ENCODE data around the gene NOX5. TPM values are rescaled to one million over a fixed set of nuclear protein-coding genes. Genes with fewer than 3 reads are reported as not detected.

NOX5 gene
- total and polyA plus RNA-seq, 2 of the 13 experiments (the other 11 are each of a cell fraction or from before 2014, with no cell fraction given): not detected

GRCh38 chr15:69008056-69008455, 6.4 kb upstream of the NOX5 start:
- H3K27me3 ChIP-seq (ENCODE audit: control insufficient read depth in 1 of 2, insufficient read depth in 2 of 2, low read length in 2 of 2): 0 out of 5 replicates have a peak, but pooled peaks cover 0 to 3% of the 10 kb centered on the region in 2 experiments
- POLR2A ChIA-PET: no interaction called here
- H3K9me3 ChIP-seq (ENCODE audit: low read length): peaks cover 22% of the 10 kb centered on the region
- BruUV-seq (replicated peaks): no TSS peak
- in situ Hi-C loops (cut with HindIII; ENCODE audit: extremely low pct_ligation_motif_present, low pct_unique_long_range_greater_than_20kb): no loop called here
- no peaks in the 10 kb centered on the region for H3K36me3 ChIP-seq (replicated peaks in 1 of 2; ENCODE audit: control insufficient read depth in 1 of 2, insufficient read depth in 2 of 2, low read length in 2 of 2)
- CTCF ChIA-PET (ENCODE audit: low intra/inter-chr PET ratio, low total read pairs): no interaction called here
- FAIRE-seq: no peak
- intact Hi-C loops (cut with micrococcal nuclease; ENCODE audit: unreplicated experiment): no loop called here
- no peak overlapping the region for H3K27ac ChIP-seq (ENCODE audit: extremely low read length, insufficient read depth, low read length)
- no peak for TF ChIP-seq ZNF501 (CRISPR knock-in tag; IDR thresholded peaks at IDR 0.05)
- no peak for TF ChIP-seq PPARG (CRISPR knock-in tag; conservative IDR thresholded peaks at IDR 0.05)
- TF ChIP-seq SP4 (CRISPR knock-in tag; IDR thresholded peaks at IDR 0.05): no peak
- TF ChIP-seq ZNF549 (CRISPR knock-in tag; IDR thresholded peaks at IDR 0.05): no peak
- TF ChIP-seq ZNF451 (CRISPR knock-in tag; IDR thresholded peaks at IDR 0.05): no peak
- TF ChIP-seq ZBTB20 (CRISPR knock-in tag; IDR thresholded peaks at IDR 0.05; ENCODE audit: borderline replicate concordance, low read depth): no peak
- TF ChIP-seq, protein P1, sequence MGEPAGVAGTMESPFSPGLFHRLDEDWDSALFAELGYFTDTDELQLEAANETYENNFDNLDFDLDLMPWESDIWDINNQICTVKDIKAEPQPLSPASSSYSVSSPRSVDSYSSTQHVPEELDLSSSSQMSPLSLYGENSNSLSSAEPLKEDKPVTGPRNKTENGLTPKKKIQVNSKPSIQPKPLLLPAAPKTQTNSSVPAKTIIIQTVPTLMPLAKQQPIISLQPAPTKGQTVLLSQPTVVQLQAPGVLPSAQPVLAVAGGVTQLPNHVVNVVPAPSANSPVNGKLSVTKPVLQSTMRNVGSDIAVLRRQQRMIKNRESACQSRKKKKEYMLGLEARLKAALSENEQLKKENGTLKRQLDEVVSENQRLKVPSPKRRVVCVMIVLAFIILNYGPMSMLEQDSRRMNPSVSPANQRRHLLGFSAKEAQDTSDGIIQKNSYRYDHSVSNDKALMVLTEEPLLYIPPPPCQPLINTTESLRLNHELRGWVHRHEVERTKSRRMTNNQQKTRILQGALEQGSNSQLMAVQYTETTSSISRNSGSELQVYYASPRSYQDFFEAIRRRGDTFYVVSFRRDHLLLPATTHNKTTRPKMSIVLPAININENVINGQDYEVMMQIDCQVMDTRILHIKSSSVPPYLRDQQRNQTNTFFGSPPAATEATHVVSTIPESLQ (CRISPR knock-in tag; conservative IDR thresholded peaks at IDR 0.05): no peak
- TF ChIP-seq ZNF17 (CRISPR knock-in tag; IDR thresholded peaks at IDR 0.05): no peak
- TF ChIP-seq TAF15 (IDR thresholded peaks at IDR 0.05; ENCODE audit: low read depth, low read length, poor library complexity, severe bottlenecking): no peak
- H3K9ac ChIP-seq (ENCODE audit: insufficient read depth, low read depth, low read length): no peak overlapping the region
- H2AFZ ChIP-seq (ENCODE audit: low read length): no peak overlapping the region
- H3K4me1 ChIP-seq (ENCODE audit: insufficient read depth, low read length): peaks cover 22% of the 10 kb centered on the region
- H3K4me3 ChIP-seq (replicated peaks in 1 of 3; ENCODE audit: insufficient read depth in 1 of 3, low read depth in 2 of 3, low read length in 3 of 3): no peak overlapping the region
- no peak for DNase-seq (ENCODE audit: low spot score)
- H3K4me2 ChIP-seq (ENCODE audit: low read depth, low read length): no peak overlapping the region
- no peaks in the 10 kb centered on the region; the same call in 1 of the 2 replicates for H4K20me1 ChIP-seq (ENCODE audit: insufficient read depth, low read length)
- H3K79me2 ChIP-seq (ENCODE audit: insufficient read depth, low read length): no peaks in the 10 kb centered on the region
- ATAC-seq: no peak
